HG02973 (cell line): Measurements from ENCODE around the gene TM4SF4.

ENCODE experiments used
- ATAC-seq: cut with Tn5 transposase; IDR thresholded peaks from one replicate; pipeline ENCODE4 v1.9.1; 2021; ENCODE audit warnings: moderate library complexity; ENCODE audit not compliant: unreplicated experiment

TM4SF4 gene

DNA sequence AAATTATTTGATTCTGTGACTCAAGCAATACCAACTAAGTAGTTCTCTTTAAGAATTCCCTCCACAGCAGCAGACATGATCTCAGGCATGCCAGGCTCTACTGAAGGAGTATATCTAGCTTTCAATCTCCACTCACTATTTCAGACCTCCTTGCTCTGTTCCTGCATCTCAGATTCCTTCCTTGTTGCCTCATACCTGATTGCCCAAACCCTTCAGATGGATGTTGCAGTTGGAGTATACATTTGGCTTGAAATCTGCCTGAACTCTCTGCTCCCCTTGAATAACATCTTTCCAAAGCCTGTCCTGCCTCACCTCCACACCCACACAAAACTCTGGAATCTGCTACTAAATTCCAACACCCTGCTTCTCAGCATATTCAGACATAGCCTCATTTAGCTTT is 19.8 kb upstream of the TM4SF4 start:
- ATAC-seq, result no peak

GRCh38 chr3:149455366-149455765 is 19.1 kb upstream of the TM4SF4 start:
- ATAC-seq, result no peak

DNA sequence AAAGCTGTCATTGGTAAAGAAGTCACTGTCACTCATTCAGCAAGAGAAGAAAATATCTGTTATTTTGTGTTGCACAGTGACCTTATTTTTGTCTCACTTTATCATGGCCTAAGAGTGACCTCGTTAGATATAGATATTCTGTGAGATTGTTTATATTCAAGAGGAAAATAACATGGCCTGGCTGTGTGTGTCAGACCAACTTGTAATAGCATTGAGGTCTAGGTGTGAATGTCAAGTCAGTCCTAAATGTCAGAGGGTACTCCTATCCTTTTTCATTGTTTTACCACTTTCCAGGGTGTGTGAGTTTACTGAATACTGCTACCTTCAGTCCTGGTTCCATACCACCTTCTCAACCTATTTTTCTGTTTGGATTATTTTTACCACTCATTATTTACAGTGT is 18.5 kb upstream of the TM4SF4 start:
- no peak for ATAC-seq

GRCh38 chr3:149459491-149460059 is 14.9 kb upstream of the TM4SF4 start:
- ATAC-seq, result no peak

- no peak for ATAC-seq
Observed at GRCh38 chr3:149460117-149460516, 14.4 kb upstream of the TM4SF4 start.

DNA sequence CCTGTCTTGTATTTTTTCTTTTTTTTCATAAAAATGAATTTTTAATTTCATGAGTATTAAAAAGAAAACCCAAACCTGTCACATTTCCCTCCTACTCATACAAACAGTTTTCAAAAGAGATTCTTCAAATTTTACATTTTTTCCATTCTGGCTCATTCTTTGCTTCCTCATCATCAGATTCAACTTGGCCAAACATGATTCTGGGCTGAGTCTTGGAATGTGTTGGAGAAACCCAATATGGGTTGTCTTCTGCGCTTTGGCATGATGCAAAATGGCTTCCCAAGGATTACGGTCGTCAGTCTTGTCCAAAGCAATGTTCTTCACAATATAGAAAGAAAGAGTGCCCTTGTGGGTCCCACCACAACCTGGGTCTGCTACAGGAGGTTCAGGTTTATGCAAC is 12.4 kb upstream of the TM4SF4 start:
- ATAC-seq, result no peak

GRCh38 chr3:149462581-149463011 is 11.9 kb upstream of the TM4SF4 start:
- no peak for ATAC-seq

- ATAC-seq, result no peak
Observed at GRCh38 chr3:149463921-149464320, 10.6 kb upstream of the TM4SF4 start.

DNA sequence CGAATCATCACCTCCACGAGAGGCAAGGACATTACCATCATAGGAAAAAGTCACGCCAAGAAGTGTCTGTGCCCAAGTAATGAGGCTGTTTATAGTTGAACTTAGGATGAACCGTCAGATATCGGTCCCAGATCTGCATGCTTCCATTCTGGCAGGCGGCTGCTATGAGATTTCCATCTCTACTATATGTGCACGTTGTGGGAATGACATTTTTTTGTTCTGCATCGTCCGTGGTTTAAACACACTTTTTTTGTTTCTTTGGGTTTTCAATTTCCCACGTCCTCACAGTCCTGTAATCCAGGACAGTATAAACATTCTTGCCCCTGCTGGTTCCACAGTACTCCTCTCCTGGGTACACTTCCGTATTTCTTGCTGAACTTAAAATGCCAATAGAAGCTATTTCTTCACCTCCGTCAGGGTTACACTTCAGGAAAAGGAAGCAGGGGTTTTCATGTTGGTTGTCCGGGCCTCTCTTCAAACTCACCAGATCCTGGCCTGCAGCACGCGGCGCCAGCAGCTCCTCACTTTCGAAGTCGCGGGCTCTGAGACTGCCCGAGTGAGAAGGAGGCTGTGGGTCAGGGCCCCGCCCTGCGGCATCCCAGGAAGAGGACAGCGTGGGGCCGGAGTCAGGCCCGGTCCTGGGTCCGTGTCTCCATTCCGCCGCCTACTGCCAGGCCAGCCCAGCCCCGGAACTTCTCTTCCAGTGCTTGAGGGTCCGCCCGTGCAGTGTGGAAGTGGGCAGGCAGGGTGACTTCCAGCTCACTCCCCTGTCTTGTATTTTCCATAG is 9.8 kb upstream of the TM4SF4 start:
- ATAC-seq, result no peak

GRCh38 chr3:149465351-149465883 is 9.1 kb upstream of the TM4SF4 start:
- no peak for ATAC-seq

- no peak for ATAC-seq
Observed at GRCh38 chr3:149466192-149466591, 8.3 kb upstream of the TM4SF4 start.

DNA sequence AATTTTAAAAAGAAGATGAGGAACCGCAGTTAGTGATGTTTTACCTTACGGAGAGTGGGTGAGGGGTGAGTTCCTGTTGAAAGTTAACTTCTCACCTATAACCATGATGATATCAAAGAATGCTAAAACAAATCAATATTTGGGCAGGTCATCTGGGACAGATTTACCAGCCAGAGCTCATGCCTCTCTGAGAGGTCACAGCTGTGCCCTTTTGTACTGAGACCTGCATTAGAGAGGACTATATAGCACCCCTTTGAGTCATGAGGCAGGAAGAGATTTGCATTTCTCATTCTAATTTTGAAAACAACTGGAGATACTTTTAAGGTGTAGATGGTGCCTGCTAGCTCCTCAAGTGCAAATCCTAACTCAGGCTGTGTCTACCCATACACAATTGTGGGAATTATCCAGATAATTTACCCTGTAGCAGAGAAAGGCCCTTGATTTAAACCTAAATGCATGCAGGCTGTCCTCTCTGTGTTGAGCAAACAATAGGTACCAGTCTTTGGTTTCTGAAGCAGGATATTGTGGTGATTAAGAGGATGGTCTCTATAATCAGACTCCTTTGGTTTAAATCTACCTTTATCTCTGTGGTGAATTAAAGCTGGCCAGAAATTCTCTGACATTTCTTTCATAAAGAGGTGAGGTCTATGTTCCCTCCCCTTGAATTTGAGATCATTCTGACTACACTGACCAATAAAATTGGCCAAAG is 5.8 kb upstream of the TM4SF4 start:
- peak; percentile 90 for ATAC-seq

GRCh38 chr3:149470381-149470780 is 4.1 kb upstream of the TM4SF4 start:
- ATAC-seq, result no peak

- ATAC-seq, result no peak
Observed at GRCh38 chr3:149472030-149472797, 2.3 kb upstream of the TM4SF4 start.

- no peak for ATAC-seq
Observed at GRCh38 chr3:149473357-149474249, 894 bp upstream of the TM4SF4 start.

GRCh38 chr3:149475451-149476060 is 1.1 kb downstream of the TM4SF4 start:
- ATAC-seq, result no peak

DNA sequence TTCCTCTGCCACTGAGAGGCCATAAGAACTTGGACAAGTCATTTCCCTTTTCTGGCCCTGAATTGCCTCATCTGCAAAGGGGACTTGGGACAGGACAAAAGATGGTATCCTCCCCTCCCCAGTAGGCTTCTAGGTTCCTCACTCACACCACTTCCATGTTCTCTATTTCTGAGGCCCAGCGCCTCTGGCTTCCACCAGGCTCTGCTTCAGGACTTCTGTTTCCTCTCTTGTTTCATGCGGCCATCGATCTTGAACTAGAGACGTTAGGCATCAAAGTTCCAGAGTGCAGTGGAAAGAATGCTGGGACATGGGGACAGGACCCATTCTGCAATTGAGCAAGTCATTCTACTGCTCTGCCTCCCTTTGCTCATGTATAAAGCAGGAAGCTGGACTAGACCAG is 1.7 kb downstream of the TM4SF4 start:
- no peak for ATAC-seq

GRCh38 chr3:149479621-149480325 is 5.3 kb downstream of the TM4SF4 start:
- no peak for ATAC-seq
